Subcutaneous adipose tissue (tissue), 4 donors: ENCODE data around the gene ZNF710. TPM values are rescaled to one million over a fixed set of nuclear protein-coding genes. Genes with fewer than 3 reads are reported as not detected.

Source experiments
- total RNA-seq, 4 donors: library from RNA; depleted of rRNA; stranded (reverse); fragments of >200 nt; gene quantifications; one replicate each; pipeline ENCODE4 v1.1.0, GENCODE V29; 2016
- TF ChIP-seq, protein P1 (sequence below): fragments of 450-650 bp; IDR thresholded peaks from one replicate; pipeline ENCODE4 v1.5.1; 2016; ENCODE audit warnings: low read depth, mild to moderate bottlenecking, control low read depth, antibody characterized with exemption, moderate library complexity

ZNF710 gene
- total RNA-seq, 4 donors from 2014 or later, result 5.4 to 8.3 (median 6.1) TPM

DNA sequence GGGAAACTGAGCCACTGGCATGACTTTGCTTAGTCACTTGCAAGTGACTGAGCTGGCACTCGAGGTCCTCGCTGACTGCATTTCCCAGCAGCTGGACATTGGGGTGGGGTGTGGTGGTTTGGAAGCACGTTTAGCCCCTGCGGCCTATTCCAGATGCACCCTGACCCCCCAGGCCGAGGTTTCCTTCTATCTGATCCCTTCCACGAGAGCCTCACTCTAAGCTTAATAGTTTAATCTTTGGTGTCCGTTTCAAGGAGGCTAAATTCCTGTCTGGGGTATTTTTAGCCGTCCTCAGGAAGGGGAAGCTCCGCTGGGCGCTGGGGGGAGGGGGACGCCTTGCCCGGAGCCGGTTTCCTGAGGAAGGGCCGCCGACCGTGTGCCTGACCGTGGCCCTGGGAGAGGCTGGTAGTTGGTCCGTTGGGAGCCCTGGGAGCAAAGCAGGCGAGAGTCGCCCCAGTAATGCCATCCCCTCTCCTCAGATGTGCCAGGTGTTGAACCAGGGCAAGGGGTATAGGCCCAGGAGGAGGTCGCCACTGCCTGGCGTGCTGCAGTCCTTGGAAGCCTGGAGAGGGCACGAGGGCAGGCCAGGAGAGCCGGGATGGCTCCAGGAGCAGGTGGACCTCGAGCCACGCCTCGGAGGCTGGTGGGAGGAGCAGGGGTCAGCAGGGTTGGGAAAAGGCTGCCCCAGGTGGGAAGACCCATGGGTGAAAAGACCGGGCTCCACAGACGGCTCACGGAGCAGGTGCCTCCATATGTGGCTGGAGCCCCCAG is 64.0 kb downstream of the ZNF710 start:
- TF ChIP-seq, protein P1, sequence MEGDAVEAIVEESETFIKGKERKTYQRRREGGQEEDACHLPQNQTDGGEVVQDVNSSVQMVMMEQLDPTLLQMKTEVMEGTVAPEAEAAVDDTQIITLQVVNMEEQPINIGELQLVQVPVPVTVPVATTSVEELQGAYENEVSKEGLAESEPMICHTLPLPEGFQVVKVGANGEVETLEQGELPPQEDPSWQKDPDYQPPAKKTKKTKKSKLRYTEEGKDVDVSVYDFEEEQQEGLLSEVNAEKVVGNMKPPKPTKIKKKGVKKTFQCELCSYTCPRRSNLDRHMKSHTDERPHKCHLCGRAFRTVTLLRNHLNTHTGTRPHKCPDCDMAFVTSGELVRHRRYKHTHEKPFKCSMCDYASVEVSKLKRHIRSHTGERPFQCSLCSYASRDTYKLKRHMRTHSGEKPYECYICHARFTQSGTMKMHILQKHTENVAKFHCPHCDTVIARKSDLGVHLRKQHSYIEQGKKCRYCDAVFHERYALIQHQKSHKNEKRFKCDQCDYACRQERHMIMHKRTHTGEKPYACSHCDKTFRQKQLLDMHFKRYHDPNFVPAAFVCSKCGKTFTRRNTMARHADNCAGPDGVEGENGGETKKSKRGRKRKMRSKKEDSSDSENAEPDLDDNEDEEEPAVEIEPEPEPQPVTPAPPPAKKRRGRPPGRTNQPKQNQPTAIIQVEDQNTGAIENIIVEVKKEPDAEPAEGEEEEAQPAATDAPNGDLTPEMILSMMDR, result no peak

DNA sequence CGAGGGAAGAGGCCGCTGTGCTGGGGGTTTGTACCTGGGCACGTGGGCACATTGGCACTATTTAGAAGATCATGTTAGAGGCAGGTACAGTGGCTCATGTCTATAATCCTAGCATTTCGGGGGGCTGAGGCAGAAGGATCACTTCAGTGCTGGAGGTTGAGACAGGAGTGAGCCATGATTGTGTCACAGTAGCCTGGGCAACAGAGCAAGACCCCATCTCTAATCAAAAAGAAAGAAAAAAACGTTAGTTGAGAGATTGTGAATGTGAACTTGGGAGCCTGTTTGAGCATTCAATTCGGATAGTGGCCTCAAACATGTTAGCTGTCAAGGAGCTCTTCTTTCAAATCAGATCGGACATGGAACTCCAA is 64.5 kb downstream of the ZNF710 start:
- TF ChIP-seq, protein P1, result no peak

DNA sequence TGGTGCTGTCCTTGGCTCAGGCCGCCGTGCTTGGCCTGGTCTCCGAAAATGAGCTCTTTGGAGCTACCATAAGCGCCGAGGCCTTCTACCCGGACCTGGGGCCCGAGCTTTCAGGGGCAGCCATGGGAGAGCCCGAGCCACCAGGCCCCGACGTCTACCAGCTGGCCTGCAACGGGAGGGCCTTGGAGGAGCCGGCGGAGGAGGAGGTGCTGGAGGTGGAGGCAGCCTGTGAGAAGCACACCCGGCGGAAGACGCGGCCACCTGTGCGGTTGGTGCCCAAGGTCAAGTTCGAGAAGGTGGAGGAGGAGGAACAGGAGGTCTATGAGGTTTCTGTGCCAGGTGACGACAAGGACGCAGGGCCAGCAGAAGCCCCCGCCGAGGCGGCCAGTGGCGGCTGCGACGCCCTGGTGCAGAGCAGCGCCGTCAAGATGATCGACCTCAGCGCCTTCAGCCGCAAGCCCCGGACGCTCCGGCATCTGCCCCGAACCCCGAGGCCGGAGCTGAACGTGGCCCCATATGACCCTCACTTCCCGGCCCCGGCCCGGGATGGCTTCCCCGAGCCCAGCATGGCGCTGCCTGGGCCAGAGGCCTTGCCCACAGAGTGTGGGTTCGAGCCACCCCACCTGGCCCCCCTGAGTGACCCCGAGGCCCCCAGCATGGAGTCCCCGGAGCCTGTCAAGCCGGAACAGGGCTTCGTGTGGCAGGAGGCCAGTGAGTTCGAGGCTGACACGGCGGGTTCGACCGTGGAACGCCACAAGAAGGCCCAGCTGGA is 66.2 kb downstream of the ZNF710 start:
- TF ChIP-seq, protein P1, result no peak

DNA sequence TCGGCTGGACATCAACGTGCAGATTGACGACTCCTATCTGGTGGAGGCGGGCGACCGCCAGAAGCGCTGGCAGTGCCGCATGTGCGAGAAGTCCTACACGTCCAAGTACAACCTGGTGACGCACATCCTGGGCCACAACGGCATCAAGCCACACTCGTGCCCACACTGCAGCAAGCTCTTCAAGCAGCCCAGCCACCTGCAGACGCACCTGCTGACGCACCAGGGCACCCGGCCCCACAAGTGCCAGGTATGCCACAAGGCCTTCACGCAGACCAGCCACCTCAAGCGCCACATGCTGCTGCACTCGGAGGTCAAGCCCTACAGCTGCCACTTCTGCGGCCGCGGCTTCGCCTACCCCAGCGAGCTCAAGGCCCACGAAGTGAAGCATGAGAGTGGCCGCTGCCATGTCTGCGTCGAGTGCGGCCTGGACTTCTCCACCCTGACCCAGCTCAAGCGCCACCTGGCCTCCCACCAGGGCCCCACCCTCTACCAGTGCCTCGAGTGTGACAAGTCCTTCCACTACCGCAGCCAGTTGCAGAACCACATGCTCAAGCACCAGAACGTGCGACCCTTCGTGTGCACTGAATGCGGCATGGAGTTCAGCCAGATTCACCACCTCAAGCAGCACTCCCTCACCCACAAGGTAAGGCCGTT is 67.0 kb downstream of the ZNF710 start:
- TF ChIP-seq, protein P1, result no peak

DNA sequence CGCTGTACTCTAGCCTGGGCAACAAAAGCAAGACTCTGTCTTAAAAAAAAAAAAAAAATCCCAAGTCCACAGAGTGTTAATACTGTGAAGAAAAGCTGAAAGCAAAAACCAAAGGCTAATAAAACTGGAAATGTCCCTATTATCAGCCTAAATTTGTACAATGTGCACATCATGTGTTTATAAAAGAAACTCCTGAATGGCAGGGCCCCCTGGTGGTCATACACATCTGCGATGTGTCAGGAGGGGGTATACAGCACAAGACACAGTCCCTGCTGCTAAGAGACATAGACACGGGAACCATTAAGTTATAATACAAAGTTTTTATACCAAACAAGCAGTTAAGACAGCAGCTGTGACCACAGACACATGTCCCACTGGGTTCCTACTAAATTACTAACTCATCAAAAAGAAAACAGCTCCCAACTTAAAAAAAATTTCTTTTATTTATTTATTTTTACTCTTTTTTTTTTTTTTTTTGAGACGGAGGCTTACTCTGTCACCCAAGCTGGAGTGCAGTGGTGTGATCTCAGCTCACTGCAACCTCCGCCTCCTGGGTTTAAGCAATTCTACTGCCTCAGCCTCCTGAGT is 70.2 kb downstream of the ZNF710 start:
- TF ChIP-seq, protein P1, result no peak

DNA sequence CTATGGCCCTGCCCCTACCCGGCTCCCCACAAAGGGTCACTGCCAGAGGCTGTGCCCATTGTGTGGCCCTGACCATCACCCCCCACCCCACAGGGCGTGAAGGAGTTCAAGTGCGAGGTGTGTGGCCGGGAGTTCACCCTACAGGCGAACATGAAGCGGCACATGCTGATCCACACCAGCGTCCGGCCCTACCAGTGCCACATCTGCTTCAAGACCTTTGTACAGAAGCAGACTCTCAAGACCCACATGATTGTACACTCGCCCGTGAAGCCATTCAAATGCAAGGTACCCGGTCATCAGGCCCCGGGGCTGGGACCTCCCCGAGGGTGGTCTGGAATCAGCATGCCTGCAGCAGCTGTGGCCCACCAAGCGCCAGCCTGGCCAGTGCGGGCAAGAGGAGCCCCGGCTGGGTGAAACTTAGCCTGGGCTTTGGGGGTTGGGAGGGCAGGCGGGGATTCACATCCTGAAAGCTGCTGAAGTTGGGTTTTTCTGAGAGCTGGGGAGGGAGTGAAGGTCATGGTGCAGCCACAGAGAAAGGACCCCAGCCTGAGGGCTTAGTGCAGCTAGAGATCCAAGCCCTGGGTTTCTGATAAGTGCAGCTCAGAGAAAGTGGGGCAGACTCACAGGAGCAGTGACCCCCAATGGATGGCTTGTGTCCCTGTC is 72.0 kb downstream of the ZNF710 start:
- TF ChIP-seq, protein P1, result no peak
